Panc1 (cell line): ENCODE measurements around the gene CCDC92B. TPM values are rescaled to one million over a fixed set of nuclear protein-coding genes. Genes with fewer than 3 reads are reported as not detected.

ENCODE experiments used
- ATAC-seq: fragments of 200-7000 bp; cut with Tn5 transposase; 2 replicates; pipeline ENCODE4 v1.9.1; 2020; ENCODE audit warnings: mild to moderate bottlenecking, moderate library complexity
- BruUV-seq: library from RNA; stranded (reverse); fragments of 400-500 nt; replicated peaks from 2 replicates; lab custom pipeline; 2021; lab: Mats Ljungman, UMichigan
- CTCF ChIA-PET: fragments of 300-600 bp; sonication (Branson Sonifier 250); formaldehyde crosslinking; loops from one replicate; lab custom pipeline; 2022; ENCODE audit warnings: antibody characterized with exemption; lab: Charles Lee
- POLR2A ChIA-PET: fragments of 300-600 bp; sonication (Branson Sonifier 250); formaldehyde crosslinking; loops from one replicate; lab custom pipeline; 2022; ENCODE audit warnings: antibody characterized with exemption; lab: Charles Lee
- DNase-seq: peaks from one replicate; pipeline ENCODE4 v3.0.0-alpha.2; 2010; ENCODE audit warnings: low read depth, low spot score
- H3K27ac ChIP-seq: 2 replicates; pipeline ENCODE4 v1.5.1; 2011; ENCODE audit warnings: mild to moderate bottlenecking, low read length, inconsistent platforms
- H3K27me3 ChIP-seq: fragments of 200-500 bp; sonication (Bioruptor generic); 2 replicates; pipeline ENCODE4 v1.6.0; 2014; ENCODE audit warnings: low read length, inconsistent platforms; ENCODE audit not compliant: control insufficient read depth, insufficient read depth
- H3K36me3 ChIP-seq: fragments of 200-500 bp; sonication (Bioruptor generic); 2 replicates; pipeline ENCODE4 v1.5.1; 2014; ENCODE audit warnings: inconsistent platforms, mild to moderate bottlenecking, low read length, moderate library complexity; ENCODE audit not compliant: control insufficient read depth, insufficient read depth
- H3K4me1 ChIP-seq: 2 replicates; pipeline ENCODE4 v1.5.1; 2011; ENCODE audit warnings: inconsistent platforms, mild to moderate bottlenecking, low read length, moderate library complexity; ENCODE audit not compliant: control insufficient read depth, insufficient read depth
- H3K4me3 ChIP-seq, 2 experiments: 2 replicates each; pipeline ENCODE4 v1.5.1; 2011 to 2012; ENCODE audit warnings: low read depth in 2 of 2, low read length in 2 of 2, mild to moderate bottlenecking in 2 of 2, inconsistent platforms in 1 of 2, moderate library complexity in 1 of 2
- H3K9me3 ChIP-seq: fragments of 200-500 bp; sonication (Bioruptor generic); 2 replicates; pipeline ENCODE4 v1.5.1; 2014; ENCODE audit warnings: low read depth, mild to moderate bottlenecking, inconsistent platforms, low read length, moderate library complexity; ENCODE audit not compliant: control insufficient read depth, insufficient read depth
- POLR2AphosphoS5 ChIP-seq: IDR thresholded peaks from 2 replicates; pipeline ENCODE4 v1.6.1; 2012; ENCODE audit warnings: mild to moderate bottlenecking, low read depth, low read length, moderate library complexity
- SIN3A ChIP-seq: IDR thresholded peaks from 2 replicates; pipeline ENCODE4 v1.6.1; 2012; ENCODE audit warnings: low read depth, mild to moderate bottlenecking, low read length, moderate library complexity, borderline replicate concordance; ENCODE audit not compliant: insufficient read depth
- TCF7L2 ChIP-seq: IDR thresholded peaks from 2 replicates; pipeline ENCODE4 v1.6.1; 2011; ENCODE audit warnings: mild to moderate bottlenecking, low read depth, low read length, inconsistent platforms
- in situ Hi-C: cut with HindIII; loops from 2 replicates; pipeline ENCODE4 v1.10.0; 2016; ENCODE audit warnings: low sequenced_read_pairs, low pct_unique_long_range_greater_than_20kb
- intact Hi-C: fragments of 100-400 bp; cut with micrococcal nuclease; formaldehyde crosslinking; loops from one replicate; pipeline ENCODE4 v1.10.0; 2022; ENCODE audit not compliant: unreplicated experiment
- total RNA-seq: library from RNA; stranded (reverse); gene quantifications from one replicate; pipeline ENCODE4 v1.2.1, GENCODE V29; 2021; ENCODE audit not compliant: unreplicated experiment
- TF ChIP-seq, protein P1 (sequence below): fragments of 450-650 bp; IDR thresholded peaks from 2 replicates; pipeline ENCODE4 v1.5.1; 2017; ENCODE audit warnings: mild to moderate bottlenecking
- TF ChIP-seq, protein P2 (sequence below), 2 experiments: IDR thresholded peaks; 2 replicates each; pipeline ENCODE4 v1.6.1; 2011 to 2012; ENCODE audit warnings: low read depth in 2 of 2, control low read depth in 1 of 2, low read length in 1 of 2, mild to moderate bottlenecking in 1 of 2, moderate library complexity in 1 of 2; ENCODE audit not compliant: insufficient read depth in 1 of 2

The CCDC92B gene
- total RNA-seq, 1 experiment from 2014 or later, result 0.51 TPM

DNA sequence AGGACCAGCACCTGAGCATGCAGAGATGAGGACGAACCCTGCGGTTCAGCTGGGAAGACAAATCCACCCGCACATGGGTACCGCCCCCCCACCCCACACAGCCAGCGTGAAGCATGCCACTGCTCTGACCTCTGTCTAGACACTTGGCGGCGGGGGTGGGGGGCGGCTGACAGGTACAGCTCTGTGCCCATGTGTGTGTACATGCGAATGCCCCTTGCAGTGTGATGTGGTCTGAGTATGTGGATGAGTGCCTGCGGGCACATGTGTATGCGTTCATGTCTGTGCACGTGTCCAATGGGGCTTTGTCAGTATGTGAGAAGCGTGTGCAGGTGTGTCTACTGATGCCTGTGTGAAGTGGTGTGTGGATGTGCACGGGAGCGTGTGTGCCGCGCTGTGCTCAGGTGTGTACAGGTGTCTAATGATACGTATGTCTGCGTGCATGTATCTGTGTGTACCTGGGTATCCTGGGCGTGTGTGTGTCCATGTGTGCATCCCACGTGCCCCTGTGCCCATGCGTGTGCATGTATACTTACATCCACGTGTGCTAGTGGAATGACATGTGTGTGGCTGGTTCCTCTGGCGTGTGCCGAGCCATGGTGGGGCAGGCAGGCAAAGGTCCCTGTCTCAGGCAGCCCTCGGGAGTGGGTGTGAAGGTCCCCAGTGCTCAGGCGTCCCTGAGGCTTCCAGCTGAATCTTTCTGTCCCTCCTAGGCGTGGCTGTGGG, 46.1 kb upstream of the CCDC92B start:
- intact Hi-C loops (no loop called here), in situ Hi-C loops (no loop called here)
- H3K9me3 ChIP-seq, result no peaks in the 10 kb centered on the region
- BruUV-seq, result no TSS peak
- H3K27ac ChIP-seq, result no peak overlapping the region
- no peaks in the 10 kb centered on the region for H3K36me3 ChIP-seq
- POLR2A ChIA-PET, result no interaction called here
- H3K4me3 ChIP-seq, result no peak overlapping the region
- H3K4me1 ChIP-seq, result no peaks in the 10 kb centered on the region
- TF ChIP-seq POLR2AphosphoS5, result no peak
- no peak for TF ChIP-seq SIN3A
- TF ChIP-seq TCF7L2, result no peak
- TF ChIP-seq, protein P1, sequence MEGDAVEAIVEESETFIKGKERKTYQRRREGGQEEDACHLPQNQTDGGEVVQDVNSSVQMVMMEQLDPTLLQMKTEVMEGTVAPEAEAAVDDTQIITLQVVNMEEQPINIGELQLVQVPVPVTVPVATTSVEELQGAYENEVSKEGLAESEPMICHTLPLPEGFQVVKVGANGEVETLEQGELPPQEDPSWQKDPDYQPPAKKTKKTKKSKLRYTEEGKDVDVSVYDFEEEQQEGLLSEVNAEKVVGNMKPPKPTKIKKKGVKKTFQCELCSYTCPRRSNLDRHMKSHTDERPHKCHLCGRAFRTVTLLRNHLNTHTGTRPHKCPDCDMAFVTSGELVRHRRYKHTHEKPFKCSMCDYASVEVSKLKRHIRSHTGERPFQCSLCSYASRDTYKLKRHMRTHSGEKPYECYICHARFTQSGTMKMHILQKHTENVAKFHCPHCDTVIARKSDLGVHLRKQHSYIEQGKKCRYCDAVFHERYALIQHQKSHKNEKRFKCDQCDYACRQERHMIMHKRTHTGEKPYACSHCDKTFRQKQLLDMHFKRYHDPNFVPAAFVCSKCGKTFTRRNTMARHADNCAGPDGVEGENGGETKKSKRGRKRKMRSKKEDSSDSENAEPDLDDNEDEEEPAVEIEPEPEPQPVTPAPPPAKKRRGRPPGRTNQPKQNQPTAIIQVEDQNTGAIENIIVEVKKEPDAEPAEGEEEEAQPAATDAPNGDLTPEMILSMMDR, result no peak
- TF ChIP-seq, protein P2, sequence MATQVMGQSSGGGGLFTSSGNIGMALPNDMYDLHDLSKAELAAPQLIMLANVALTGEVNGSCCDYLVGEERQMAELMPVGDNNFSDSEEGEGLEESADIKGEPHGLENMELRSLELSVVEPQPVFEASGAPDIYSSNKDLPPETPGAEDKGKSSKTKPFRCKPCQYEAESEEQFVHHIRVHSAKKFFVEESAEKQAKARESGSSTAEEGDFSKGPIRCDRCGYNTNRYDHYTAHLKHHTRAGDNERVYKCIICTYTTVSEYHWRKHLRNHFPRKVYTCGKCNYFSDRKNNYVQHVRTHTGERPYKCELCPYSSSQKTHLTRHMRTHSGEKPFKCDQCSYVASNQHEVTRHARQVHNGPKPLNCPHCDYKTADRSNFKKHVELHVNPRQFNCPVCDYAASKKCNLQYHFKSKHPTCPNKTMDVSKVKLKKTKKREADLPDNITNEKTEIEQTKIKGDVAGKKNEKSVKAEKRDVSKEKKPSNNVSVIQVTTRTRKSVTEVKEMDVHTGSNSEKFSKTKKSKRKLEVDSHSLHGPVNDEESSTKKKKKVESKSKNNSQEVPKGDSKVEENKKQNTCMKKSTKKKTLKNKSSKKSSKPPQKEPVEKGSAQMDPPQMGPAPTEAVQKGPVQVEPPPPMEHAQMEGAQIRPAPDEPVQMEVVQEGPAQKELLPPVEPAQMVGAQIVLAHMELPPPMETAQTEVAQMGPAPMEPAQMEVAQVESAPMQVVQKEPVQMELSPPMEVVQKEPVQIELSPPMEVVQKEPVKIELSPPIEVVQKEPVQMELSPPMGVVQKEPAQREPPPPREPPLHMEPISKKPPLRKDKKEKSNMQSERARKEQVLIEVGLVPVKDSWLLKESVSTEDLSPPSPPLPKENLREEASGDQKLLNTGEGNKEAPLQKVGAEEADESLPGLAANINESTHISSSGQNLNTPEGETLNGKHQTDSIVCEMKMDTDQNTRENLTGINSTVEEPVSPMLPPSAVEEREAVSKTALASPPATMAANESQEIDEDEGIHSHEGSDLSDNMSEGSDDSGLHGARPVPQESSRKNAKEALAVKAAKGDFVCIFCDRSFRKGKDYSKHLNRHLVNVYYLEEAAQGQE (IDR thresholded peaks at IDR 0.05; ENCODE audit: insufficient read depth in 1 of 2, low read depth in 2 of 2, low read length in 1 of 2), result no peak
- ATAC-seq, result no peak
- H3K27me3 ChIP-seq, result no peaks in the 10 kb centered on the region
- CTCF ChIA-PET, result no interaction called here
- no peak for DNase-seq

DNA sequence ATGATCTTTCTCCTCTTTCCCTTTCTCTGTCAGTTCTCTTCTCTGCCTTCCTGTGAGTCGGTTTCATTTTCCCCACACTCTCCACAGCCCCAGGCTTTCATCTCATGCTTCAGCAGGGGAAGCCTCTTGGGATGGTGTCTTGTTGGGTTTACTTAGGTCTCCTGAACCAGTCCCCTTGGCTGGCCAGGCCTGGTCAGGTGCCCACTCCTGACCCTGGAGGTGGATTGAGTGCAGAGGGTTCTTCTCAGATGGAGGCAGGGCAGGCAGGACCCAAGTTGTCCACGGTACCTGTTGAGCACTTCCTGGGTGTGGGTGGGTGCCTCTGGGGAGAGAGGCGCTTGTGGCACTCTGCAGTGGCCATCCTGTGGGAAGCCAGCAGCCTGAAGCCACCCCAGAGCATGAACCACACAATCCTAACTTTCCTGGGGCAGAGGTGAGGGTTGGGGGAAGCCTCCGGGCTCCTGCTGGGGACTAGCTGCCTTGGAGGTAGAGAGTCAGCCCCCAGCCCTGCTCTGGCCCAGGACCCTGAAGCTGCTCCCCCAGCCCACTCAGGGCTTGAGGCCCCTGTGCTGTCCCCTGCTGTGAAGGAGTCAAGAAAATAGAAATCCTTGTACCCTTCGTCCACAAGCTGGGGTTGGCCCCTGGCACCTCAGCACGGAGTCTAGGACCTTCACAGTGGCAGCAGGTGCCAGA, 44.8 kb upstream of the CCDC92B start:
- H3K36me3 ChIP-seq, result no peaks in the 10 kb centered on the region
- no peaks in the 10 kb centered on the region for H3K27me3 ChIP-seq
- DNase-seq (no peak), ATAC-seq (no peak)
- no peaks in the 10 kb centered on the region for H3K4me1 ChIP-seq
- H3K9me3 ChIP-seq, result no peaks in the 10 kb centered on the region
- ChIA-PET CTCF (no interaction called here), POLR2A (no interaction called here)
- no TSS peak for BruUV-seq
- intact Hi-C loops (no loop called here), in situ Hi-C loops (no loop called here)
- H3K27ac ChIP-seq, result no peak overlapping the region
- TF ChIP-seq, protein P1, result no peak
- no peak overlapping the region for H3K4me3 ChIP-seq
